GM13976 (cell line): ENCODE measurements around the gene DIO3.

ENCODE experiments used
- DNase-seq: peaks from one replicate; pipeline ENCODE4 v3.0.0; 2012; ENCODE audit warnings: low spot score
- in situ Hi-C: fragments of 300-500 bp; cut with MboI; formaldehyde crosslinking; loops from one replicate; pipeline ENCODE4 v1.12.0; 2022; ENCODE audit warnings: low sequenced_read_pairs, mixed read lengths, inconsistent platforms; ENCODE audit not compliant: unreplicated experiment
- TF ChIP-seq, protein P1 (sequence below): IDR thresholded peaks from 2 replicates; pipeline ENCODE4 v1.5.1; 2012; ENCODE audit warnings: borderline replicate concordance, mild to moderate bottlenecking; ENCODE audit not compliant: insufficient read depth; ENCODE audit errors: extremely low read depth, missing control alignments, control extremely low read depth

The DIO3 gene

DNA sequence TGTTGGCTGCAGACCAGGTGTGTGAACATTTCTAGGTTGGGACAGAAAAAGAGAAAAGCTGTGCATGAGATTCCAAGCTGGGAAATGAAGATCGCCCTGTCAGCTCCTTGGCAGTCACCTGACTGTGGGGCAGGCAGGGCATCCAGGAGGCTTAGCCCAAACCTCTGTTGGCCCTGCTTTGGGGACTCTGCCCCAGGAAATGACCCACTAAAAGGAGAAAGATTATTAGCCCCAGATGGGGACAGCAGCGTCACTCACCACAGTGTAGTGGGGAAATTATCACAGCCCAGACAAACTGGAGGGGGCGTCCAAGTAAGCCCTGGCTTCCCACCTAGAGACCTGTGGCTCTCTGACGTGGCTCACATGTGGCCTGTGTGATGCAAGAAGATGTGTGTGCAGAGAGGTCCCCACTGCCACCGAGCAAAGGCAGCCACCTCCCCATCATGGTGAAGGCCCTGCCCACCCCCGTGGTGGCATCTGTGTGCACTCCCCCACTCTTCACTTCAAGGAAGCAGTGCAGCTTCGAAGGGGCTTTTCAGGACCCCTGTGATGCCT lies 39.1 kb downstream of the DIO3 start:
- DNase-seq: no peak
- in situ Hi-C loops: no loop called here
- TF ChIP-seq, protein P1, sequence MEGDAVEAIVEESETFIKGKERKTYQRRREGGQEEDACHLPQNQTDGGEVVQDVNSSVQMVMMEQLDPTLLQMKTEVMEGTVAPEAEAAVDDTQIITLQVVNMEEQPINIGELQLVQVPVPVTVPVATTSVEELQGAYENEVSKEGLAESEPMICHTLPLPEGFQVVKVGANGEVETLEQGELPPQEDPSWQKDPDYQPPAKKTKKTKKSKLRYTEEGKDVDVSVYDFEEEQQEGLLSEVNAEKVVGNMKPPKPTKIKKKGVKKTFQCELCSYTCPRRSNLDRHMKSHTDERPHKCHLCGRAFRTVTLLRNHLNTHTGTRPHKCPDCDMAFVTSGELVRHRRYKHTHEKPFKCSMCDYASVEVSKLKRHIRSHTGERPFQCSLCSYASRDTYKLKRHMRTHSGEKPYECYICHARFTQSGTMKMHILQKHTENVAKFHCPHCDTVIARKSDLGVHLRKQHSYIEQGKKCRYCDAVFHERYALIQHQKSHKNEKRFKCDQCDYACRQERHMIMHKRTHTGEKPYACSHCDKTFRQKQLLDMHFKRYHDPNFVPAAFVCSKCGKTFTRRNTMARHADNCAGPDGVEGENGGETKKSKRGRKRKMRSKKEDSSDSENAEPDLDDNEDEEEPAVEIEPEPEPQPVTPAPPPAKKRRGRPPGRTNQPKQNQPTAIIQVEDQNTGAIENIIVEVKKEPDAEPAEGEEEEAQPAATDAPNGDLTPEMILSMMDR: no peak

DNA sequence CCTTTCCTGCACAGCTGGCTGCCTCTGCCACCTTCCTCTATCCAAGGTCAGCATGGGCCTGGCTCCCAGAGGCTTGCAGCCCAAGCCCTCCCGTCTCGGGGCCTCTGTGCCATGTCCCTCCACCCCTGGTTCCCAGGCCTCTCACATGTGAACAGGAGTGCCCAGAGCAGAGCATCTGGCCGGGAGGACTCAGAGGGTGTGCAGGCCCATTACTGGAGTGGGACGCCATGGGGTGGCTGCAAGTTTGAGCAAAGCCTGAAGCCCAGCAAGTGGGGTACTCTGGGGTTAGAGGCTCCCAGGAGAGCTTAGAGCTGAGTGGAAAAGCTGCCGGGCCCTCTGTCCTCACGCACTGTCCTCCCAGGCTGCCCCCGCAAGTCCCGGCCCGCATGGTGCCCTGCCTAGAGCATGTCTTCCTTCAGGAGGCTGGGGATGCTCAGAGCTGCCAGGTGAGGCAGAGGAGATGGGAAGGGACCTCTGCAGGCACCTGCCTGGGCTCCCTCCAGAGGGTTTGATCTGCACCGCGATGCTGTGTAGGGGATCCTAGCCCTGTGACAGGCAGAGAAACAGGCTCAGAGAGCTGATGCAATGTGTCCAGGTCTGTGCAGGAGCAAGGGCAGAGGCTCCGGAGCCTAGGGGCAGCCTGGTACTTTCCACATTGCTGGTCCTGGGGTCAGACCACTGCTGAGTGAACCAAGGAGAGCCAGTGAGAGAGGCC lies 39.8 kb downstream of the DIO3 start:
- TF ChIP-seq, protein P1: no peak
- DNase-seq: no peak
- in situ Hi-C loops: no loop called here

DNA sequence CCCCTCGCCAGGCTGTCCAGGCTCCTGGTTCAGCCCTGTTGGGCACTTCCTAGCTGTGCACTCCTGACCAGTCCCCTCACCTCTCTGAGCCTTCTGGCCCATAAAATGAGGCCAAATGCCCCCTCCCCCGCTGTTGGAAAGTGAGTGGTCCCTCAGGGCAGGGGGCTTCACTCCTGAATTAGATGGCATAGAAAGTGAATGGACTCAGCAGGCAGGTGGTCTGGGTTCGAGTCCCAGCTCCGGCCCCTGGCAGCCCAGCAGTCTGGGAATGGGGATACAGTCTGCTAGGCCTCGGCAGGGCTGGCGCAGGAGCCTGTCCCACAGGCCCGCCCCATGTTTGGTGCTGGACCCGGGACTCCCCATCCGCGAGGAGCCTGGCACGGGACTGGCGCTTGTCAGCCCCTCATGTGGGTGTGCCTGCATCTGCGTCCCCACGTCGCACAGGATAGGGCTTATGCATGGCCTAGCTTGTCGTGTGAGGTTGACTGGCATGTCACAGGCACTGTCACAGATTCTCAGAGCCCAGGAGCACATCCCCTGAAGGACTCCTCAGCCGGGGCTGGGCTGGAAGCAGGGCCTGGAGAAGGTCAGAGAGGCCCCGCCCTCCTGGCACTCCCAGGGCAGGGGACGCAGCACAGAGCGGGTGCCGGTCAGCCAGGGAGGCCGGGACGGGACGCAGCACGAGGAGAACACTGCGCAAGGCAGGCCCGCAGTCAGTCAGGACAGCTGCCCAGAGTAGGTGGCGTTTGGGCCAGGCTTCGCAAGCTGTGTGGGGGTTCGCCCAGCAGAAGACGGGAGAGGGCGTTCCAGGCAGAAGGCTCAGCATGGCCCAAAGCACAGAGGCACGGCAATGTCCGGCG lies 40.5 kb downstream of the DIO3 start:
- TF ChIP-seq, protein P1: no peak
- in situ Hi-C loops: no loop called here
- DNase-seq: no peak

DNA sequence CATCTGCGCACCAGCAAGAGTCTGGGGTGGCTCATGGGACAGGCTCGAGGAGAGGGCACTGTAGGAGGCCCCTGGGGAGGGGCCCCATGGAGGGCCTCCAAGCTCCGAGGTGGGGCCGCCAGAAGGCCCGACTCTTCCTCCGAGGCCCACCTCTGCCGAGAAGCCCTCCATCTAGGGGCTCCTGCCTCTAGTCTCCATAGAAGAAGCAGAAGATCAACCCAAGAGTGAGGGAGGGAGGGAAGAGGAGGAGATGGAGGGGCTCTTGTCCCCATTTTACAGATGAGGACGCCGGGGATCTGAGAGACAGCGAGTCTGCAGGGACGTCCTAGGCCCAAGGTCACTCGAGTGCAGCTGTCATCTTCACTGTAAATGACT lies 41.2 kb downstream of the DIO3 start:
- TF ChIP-seq, protein P1: no peak
- DNase-seq: no peak
- in situ Hi-C loops: no loop called here

DNA sequence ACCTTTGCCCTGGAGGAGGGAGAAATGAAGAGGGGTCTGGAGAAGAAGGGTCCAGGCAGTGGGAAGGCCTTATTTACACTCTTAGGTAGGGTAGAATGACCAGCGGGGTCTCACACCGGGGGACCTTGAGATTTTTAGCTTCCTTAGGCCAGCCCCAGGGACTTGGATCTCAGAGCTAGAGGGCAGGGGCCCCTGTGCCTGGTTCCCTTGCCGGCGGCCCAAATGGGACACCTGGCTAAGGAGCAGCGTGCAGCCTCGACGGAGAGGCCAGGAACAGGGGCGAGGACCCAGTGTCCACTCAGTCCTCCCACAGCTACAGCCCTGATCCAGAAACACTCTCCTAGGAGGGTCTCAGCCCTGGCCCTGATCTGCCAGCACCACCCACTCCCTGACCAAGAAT lies 41.8 kb downstream of the DIO3 start:
- TF ChIP-seq, protein P1: no peak
- in situ Hi-C loops: no loop called here
- DNase-seq: no peak

DNA sequence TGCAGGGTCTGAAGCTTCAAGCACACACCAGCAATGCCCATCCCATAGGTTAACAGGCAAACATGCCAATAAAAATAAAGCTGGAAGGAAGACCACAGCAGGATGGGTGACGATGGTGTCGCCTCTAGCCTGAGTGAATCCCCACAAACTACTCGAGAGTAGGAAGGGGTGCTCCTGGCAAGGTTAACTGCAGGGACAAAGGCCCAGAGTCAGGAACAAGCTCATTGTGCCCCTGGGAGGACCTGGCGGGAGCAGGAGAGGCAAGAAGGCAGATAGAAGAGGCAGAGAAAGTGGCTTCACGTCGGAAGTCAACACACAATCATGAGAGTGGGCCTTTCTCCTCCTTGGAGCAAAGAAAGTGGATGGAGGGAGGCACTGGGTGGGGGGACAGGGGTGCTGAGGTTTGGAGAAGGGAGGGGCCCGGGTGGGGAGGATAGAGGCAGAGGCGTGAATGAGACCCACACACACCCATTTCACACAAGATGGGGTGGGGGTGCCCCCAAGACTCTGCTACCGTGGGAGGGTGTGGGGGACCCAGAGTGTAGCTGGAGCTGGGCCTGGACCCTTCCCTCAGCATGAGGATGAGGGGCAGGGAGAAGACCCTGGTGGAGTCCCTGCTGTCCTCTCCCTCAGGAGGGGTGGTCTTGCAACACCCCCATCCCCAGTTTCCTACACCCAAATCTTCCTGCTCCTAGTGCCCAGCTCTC lies 43.1 kb downstream of the DIO3 start:
- DNase-seq: no peak
- in situ Hi-C loops: no loop called here
- TF ChIP-seq, protein P1: no peak
